Neural progenitor cell (in vitro differentiated cells): ENCODE data around the gene GLP2R. TPM values are rescaled to one million over a fixed set of nuclear protein-coding genes. Genes with fewer than 3 reads are reported as not detected.

Experiments used
- DNase-seq: peaks from one replicate; pipeline ENCODE4 v3.0.0-alpha.2; 2016; ENCODE audit warnings: low spot score
- H2AFZ ChIP-seq: fragments of 200-600 bp; sonication (generic); replicated peaks from 2 replicates; pipeline ENCODE4 v1.6.1; 2016; ENCODE audit warnings: antibody characterized with exemption
- H3F3A ChIP-seq: fragments of 200-600 bp; sonication (generic); 2 replicates; pipeline ENCODE4 v1.6.1; 2016; ENCODE audit warnings: antibody characterized with exemption, low read depth
- H3K27ac ChIP-seq: fragments of 200-600 bp; sonication (generic); 2 replicates; pipeline ENCODE4 v1.5.1; 2016; ENCODE audit warnings: mild to moderate bottlenecking
- H3K27me3 ChIP-seq: fragments of 200-600 bp; sonication (generic); 2 replicates; pipeline ENCODE4 v1.6.1; 2016; ENCODE audit warnings: mild to moderate bottlenecking, moderate library complexity
- H3K36me3 ChIP-seq: fragments of 200-600 bp; sonication (generic); 2 replicates; pipeline ENCODE4 v1.5.1; 2016
- H3K4me1 ChIP-seq: fragments of 200-600 bp; sonication (generic); 2 replicates; pipeline ENCODE4 v1.6.1; 2016; ENCODE audit warnings: mixed run types
- H3K4me2 ChIP-seq: fragments of 200-600 bp; sonication (generic); 2 replicates; pipeline ENCODE4 v1.6.1; 2016
- H3K4me3 ChIP-seq: fragments of 200-600 bp; sonication (generic); 2 replicates; pipeline ENCODE4 v1.5.1; 2016
- H3K79me2 ChIP-seq: fragments of 200-600 bp; sonication (generic); 2 replicates; pipeline ENCODE4 v1.6.1; 2016; ENCODE audit warnings: low read depth
- H3K9ac ChIP-seq: fragments of 200-600 bp; sonication (generic); 2 replicates; pipeline ENCODE4 v1.6.1; 2016
- H3K9me3 ChIP-seq: fragments of 200-600 bp; sonication (generic); 2 replicates; pipeline ENCODE4 v1.5.1; 2016; ENCODE audit warnings: low read depth
- H4K20me1 ChIP-seq: fragments of 200-600 bp; sonication (generic); 2 replicates; pipeline ENCODE4 v1.6.1; 2016; ENCODE audit warnings: low read depth
- H3K27ac Mint-ChIP-seq: 3 replicates; pipeline ENCODE4 v1.8.0; 2021; ENCODE audit warnings: mixed read lengths
- H3K27me3 Mint-ChIP-seq: 2 replicates; pipeline ENCODE4 v1.8.0; 2022; ENCODE audit warnings: low read depth, mild to moderate bottlenecking, inconsistent platforms, moderate library complexity, mixed read lengths; ENCODE audit not compliant: insufficient read depth
- H3K36me3 Mint-ChIP-seq: 3 replicates; pipeline ENCODE4 v1.8.0; 2021; ENCODE audit warnings: mixed read lengths
- H3K4me1 Mint-ChIP-seq: 3 replicates; pipeline ENCODE4 v1.8.0; 2021; ENCODE audit warnings: mixed read lengths
- H3K4me3 Mint-ChIP-seq: 3 replicates; pipeline ENCODE4 v1.8.0; 2021; ENCODE audit warnings: mild to moderate bottlenecking, moderate library complexity, mixed read lengths
- H3K9me3 Mint-ChIP-seq: 3 replicates; pipeline ENCODE4 v1.8.0; 2020; ENCODE audit warnings: mixed read lengths
- CTCF ChIP-seq: fragments of 200-600 bp; sonication (generic); IDR thresholded peaks from 2 replicates; pipeline ENCODE4 v1.5.1; 2017; ENCODE audit warnings: antibody characterized with exemption, mild to moderate bottlenecking
- EZH2 ChIP-seq: fragments of 200-600 bp; sonication (generic); IDR thresholded peaks from 2 replicates; pipeline ENCODE4 v1.6.1; 2017; ENCODE audit warnings: antibody characterized with exemption, mild to moderate bottlenecking, moderate library complexity
- EZH2phosphoT487 ChIP-seq: fragments of 200-600 bp; sonication (generic); IDR thresholded peaks from 2 replicates; pipeline ENCODE4 v1.6.1; 2017; ENCODE audit warnings: antibody characterized with exemption
- total RNA-seq: library from RNA; depleted of rRNA; stranded (reverse); fragments of >200 nt; gene quantifications from 2 replicates; pipeline ENCODE4 v1.2.3, GENCODE V29; 2015; ENCODE audit warnings: low replicate concordance

GLP2R gene
- total RNA-seq, 1 donor from 2014 or later, result not detected

GRCh38 chr17:9906616-9907015 lies 80.9 kb downstream of the GLP2R start:
- TF ChIP-seq CTCF, result no peak
- no peak for TF ChIP-seq EZH2phosphoT487
- TF ChIP-seq EZH2, result no peak
- H3K9me3 Mint-ChIP-seq, result peaks cover 9% of the 10 kb centered on the region
- H3F3A ChIP-seq, result no peaks in the 10 kb centered on the region

DNA sequence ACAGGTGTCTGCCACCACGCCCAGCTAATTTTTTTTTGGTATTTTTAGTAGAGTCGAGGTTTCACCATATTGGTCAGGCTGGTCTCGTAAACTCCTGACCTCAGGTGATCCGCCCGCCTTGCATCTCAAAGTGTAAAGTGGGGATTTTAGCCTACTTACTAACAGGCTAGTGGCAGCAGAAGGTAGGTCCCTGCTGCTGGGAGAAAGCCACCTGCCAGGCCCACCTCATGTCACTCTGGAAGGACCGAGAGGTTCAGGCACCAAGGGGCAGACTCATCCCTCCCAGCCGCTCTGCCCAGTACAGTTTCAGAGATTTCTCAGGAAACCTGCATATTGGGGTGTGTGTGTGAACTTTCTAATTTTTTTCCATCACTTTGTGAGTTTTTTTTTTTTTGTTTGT lies 81.4 kb downstream of the GLP2R start:
- no peak for TF ChIP-seq EZH2phosphoT487
- no peak for TF ChIP-seq EZH2
- no peak for TF ChIP-seq CTCF
- Histone ChIP-seq H3K4me1 (peaks cover 19% of the 10 kb centered on the region), H3K79me2 (no peaks in the 10 kb centered on the region), H3K36me3 (no peaks in the 10 kb centered on the region), H2AFZ (no peak overlapping the region), H3K9ac (no peak overlapping the region), H3K9me3 (no peaks in the 10 kb centered on the region), H3K4me3 (no peak overlapping the region), H3K4me2 (no peak overlapping the region), H3K27me3 (no peaks in the 10 kb centered on the region), H3K27ac (no peak overlapping the region), H3F3A (no peaks in the 10 kb centered on the region), H4K20me1 (no peaks in the 10 kb centered on the region)
- H3K9me3 Mint-ChIP-seq, result peaks cover 9% of the 10 kb centered on the region
- peaks cover 30% of the 10 kb centered on the region for H3K4me1 Mint-ChIP-seq
- H3K27ac Mint-ChIP-seq, result no peak overlapping the region
- no peak overlapping the region for H3K4me3 Mint-ChIP-seq
- peaks cover 3% of the 10 kb centered on the region for H3K36me3 Mint-ChIP-seq
- no peak for DNase-seq
- peaks cover 10% of the 10 kb centered on the region for H3K27me3 Mint-ChIP-seq

More at GRCh38 chr17:9906616-9907015, 80.9 kb downstream of the GLP2R start:
- Histone ChIP-seq H3K4me2 (no peak overlapping the region), H3K4me1 (peaks cover 24% of the 10 kb centered on the region), H2AFZ (no peak overlapping the region), H4K20me1 (no peaks in the 10 kb centered on the region), H3K4me3 (no peak overlapping the region), H3K9ac (no peak overlapping the region), H3K79me2 (no peaks in the 10 kb centered on the region), H3K36me3 (no peaks in the 10 kb centered on the region), H3K27ac (no peak overlapping the region), H3K9me3 (no peaks in the 10 kb centered on the region), H3K27me3 (no peaks in the 10 kb centered on the region)
- Mint-ChIP-seq H3K27me3 (peaks cover 12% of the 10 kb centered on the region), H3K27ac (no peak overlapping the region), H3K4me3 (no peak overlapping the region), H3K36me3 (peaks cover 3% of the 10 kb centered on the region), H3K4me1 (peaks cover 35% of the 10 kb centered on the region)
- DNase-seq, result no peak

DNA sequence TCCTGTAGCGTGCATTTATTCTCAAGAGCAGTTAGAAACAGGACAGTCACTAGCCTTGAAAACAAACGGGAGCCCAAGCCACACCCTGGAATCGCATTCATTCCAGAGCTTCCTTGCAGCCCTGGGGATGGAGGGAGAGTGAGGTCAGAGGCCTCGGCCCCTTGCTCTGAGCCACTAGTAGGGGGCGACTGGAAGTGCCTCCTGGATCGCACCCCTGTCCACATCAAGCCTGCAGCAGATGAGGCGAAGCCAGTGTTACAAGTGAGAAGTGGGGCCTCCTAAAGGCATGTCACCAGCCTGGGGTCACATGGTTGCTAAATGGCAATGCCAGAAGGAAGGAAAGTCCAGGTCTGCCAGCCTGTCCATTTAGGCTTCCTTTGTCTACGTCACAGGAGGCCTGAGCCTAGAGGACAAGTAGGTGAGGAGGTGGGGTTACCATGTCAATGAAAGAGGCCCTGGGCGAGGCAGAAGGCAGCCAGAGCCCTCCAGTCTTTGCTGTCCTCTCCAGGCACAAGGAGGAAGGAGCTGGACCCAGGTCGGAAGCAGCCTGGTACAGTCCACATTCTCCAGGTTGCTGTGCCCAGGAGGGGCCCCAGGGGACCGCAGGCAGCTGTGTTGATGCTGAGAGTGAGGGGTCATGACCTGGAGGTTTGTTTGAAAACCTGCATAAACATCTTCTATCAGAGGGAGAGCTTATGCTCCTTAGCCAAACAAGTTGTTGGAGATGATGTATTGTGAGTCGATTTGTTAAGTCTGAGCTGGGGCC lies 82.3 kb downstream of the GLP2R start:
- H3K4me1 Mint-ChIP-seq, result peaks cover 25% of the 10 kb centered on the region
- no peak for DNase-seq
- peak overlapping the region; percentile 38 for H3K4me2 ChIP-seq

More for the DNA sequence above, 82.3 kb downstream of the GLP2R start:
- H3K36me3 ChIP-seq, result no peaks in the 10 kb centered on the region
- TF ChIP-seq EZH2 (no peak), EZH2phosphoT487 (no peak), CTCF (no peak)
- H2AFZ ChIP-seq, result peak overlapping the region; percentile 85
- H3K27ac ChIP-seq, result no peak overlapping the region
- H4K20me1 ChIP-seq, result no peaks in the 10 kb centered on the region
- no peaks in the 10 kb centered on the region for H3K9me3 ChIP-seq
- Mint-ChIP-seq H3K27ac (no peak overlapping the region), H3K4me3 (no peak overlapping the region), H3K9me3 (peaks cover 9% of the 10 kb centered on the region), H3K27me3 (peaks cover 10% of the 10 kb centered on the region), H3K36me3 (peaks cover 3% of the 10 kb centered on the region)
- no peak overlapping the region for H3K9ac ChIP-seq
- H3K79me2 ChIP-seq, result no peaks in the 10 kb centered on the region
- no peaks in the 10 kb centered on the region for H3F3A ChIP-seq
- peaks cover 11% of the 10 kb centered on the region for H3K4me1 ChIP-seq
- no peak overlapping the region for H3K4me3 ChIP-seq
- H3K27me3 ChIP-seq, result no peaks in the 10 kb centered on the region
